Neural cell (in vitro differentiated cells): ENCODE data around the gene TNPO2. TPM values are rescaled to one million over a fixed set of nuclear protein-coding genes. Genes with fewer than 3 reads are reported as not detected.

Source experiments
- H2AFZ ChIP-seq: fragments of 200-600, 300-800 bp; sonication (generic), shearing (Covaris generic); 2 replicates; pipeline ENCODE4 v1.6.0; 2014; ENCODE audit warnings: low read depth, mild to moderate bottlenecking, antibody characterized with exemption, low read length, moderate library complexity
- H3F3A ChIP-seq: fragments of 200-600 bp; shearing (Covaris generic); 2 replicates; pipeline ENCODE4 v1.6.1; 2016; ENCODE audit warnings: mild to moderate bottlenecking, moderate library complexity, mixed read lengths, antibody characterized with exemption, low read length; ENCODE audit not compliant: insufficient read depth, poor library complexity, severe bottlenecking
- H3K27ac ChIP-seq: fragments of 200-600, 300-800 bp; sonication (generic), shearing (Covaris generic); 2 replicates; pipeline ENCODE4 v1.5.1; 2014; ENCODE audit warnings: mild to moderate bottlenecking, low read length, moderate library complexity
- H3K27me3 ChIP-seq: fragments of 300-800, 200-600 bp; sonication (generic), shearing (Covaris generic); 2 replicates; pipeline ENCODE4 v1.6.0; 2014; ENCODE audit warnings: mild to moderate bottlenecking, low read depth, low read length, moderate library complexity; ENCODE audit not compliant: insufficient read depth
- H3K36me3 ChIP-seq: fragments of 300-800, 200-600 bp; sonication (generic), shearing (Covaris generic); 2 replicates; pipeline ENCODE4 v1.5.1; 2014; ENCODE audit warnings: mild to moderate bottlenecking, antibody characterized with exemption, low read length, moderate library complexity; ENCODE audit not compliant: insufficient read depth
- H3K4me2 ChIP-seq: fragments of 300-800, 200-600 bp; sonication (generic), shearing (Covaris generic); 2 replicates; pipeline ENCODE4 v1.6.0; 2014; ENCODE audit warnings: mild to moderate bottlenecking, low read length
- H3K4me3 ChIP-seq: fragments of 300-800, 200-600 bp; sonication (generic), shearing (Covaris generic); 2 replicates; pipeline ENCODE4 v1.5.1; 2014; ENCODE audit warnings: mild to moderate bottlenecking, low read length, moderate library complexity
- H3K79me2 ChIP-seq: fragments of 200-600 bp; shearing (Covaris generic); replicated peaks from 2 replicates; pipeline ENCODE4 v1.6.0; 2014; ENCODE audit warnings: mild to moderate bottlenecking, low read length, moderate library complexity; ENCODE audit not compliant: insufficient read depth
- H3K9ac ChIP-seq: fragments of 300-800, 200-600 bp; sonication (generic), shearing (Covaris generic); 2 replicates; pipeline ENCODE4 v1.6.1; 2016; ENCODE audit warnings: mild to moderate bottlenecking, low read length, mixed read lengths
- H3K9me2 ChIP-seq: fragments of 200-600 bp; shearing (Covaris generic); 2 replicates; pipeline ENCODE4 v1.6.1; 2016; ENCODE audit warnings: mild to moderate bottlenecking, low read length, mixed read lengths; ENCODE audit not compliant: insufficient read depth
- H3K9me3 ChIP-seq: fragments of 200-600, 300-800 bp; sonication (generic), shearing (Covaris generic); 2 replicates; pipeline ENCODE4 v1.6.1; 2016; ENCODE audit warnings: mild to moderate bottlenecking, mixed run types, low read length, moderate library complexity, mixed read lengths
- H4K20me1 ChIP-seq: fragments of 200-600 bp; shearing (Covaris generic); 2 replicates; pipeline ENCODE4 v1.6.1; 2016; ENCODE audit warnings: mild to moderate bottlenecking, mixed run types; ENCODE audit not compliant: insufficient read depth
- CTCF ChIP-seq: fragments of 450-650 bp; IDR thresholded peaks from 2 replicates; pipeline ENCODE4 v1.5.1; 2014; ENCODE audit warnings: antibody characterized with exemption, mild to moderate bottlenecking, moderate library complexity; ENCODE audit not compliant: poor library complexity, severe bottlenecking
- EP300 ChIP-seq: fragments of 450-650 bp; conservative IDR thresholded peaks from 2 replicates; pipeline ENCODE4 v1.6.1; 2014; ENCODE audit warnings: antibody characterized with exemption, mild to moderate bottlenecking, moderate library complexity; ENCODE audit not compliant: poor library complexity, severe bottlenecking
- EZH2 ChIP-seq: fragments of 200-600, 300-800 bp; shearing (Covaris generic), sonication (generic); IDR thresholded peaks from 2 replicates; pipeline ENCODE4 v1.6.1; 2014; ENCODE audit warnings: antibody characterized with exemption, low read length, borderline replicate concordance, mild to moderate bottlenecking; ENCODE audit not compliant: insufficient read depth, poor library complexity, severe bottlenecking
- MXI1 ChIP-seq: fragments of 450-650 bp; conservative IDR thresholded peaks from 2 replicates; pipeline ENCODE4 v1.6.1; 2014; ENCODE audit warnings: antibody characterized with exemption, mild to moderate bottlenecking; ENCODE audit not compliant: poor library complexity, severe bottlenecking
- POLR2AphosphoS5 ChIP-seq: IDR thresholded peaks from 2 replicates; pipeline ENCODE4 v1.6.1; 2012
- RAD21 ChIP-seq: fragments of 450-650 bp; conservative IDR thresholded peaks from 2 replicates; pipeline ENCODE4 v1.6.1; 2014; ENCODE audit warnings: antibody characterized with exemption, mild to moderate bottlenecking, moderate library complexity
- REST ChIP-seq: IDR thresholded peaks from 2 replicates; pipeline ENCODE4 v1.6.1; 2012; ENCODE audit warnings: borderline replicate concordance
- SMC3 ChIP-seq: fragments of 450-650 bp; conservative IDR thresholded peaks from 2 replicates; pipeline ENCODE4 v1.6.1; 2014; ENCODE audit warnings: antibody characterized with exemption, mild to moderate bottlenecking, moderate library complexity; ENCODE audit not compliant: poor library complexity
- TAF1 ChIP-seq: IDR thresholded peaks from 2 replicates; pipeline ENCODE4 v1.6.1; 2012; ENCODE audit warnings: low read depth
- polyA plus RNA-seq: library from polyadenylated mRNA; depleted of rRNA; stranded (reverse); fragments of >200 nt; gene quantifications from 2 replicates; pipeline ENCODE4 v1.2.3, GENCODE V29; 2014

Gene TNPO2
- polyA plus RNA-seq, 1 donor from 2014 or later: 98.6 TPM

- Histone ChIP-seq H2AFZ (no peak overlapping the region), H3K4me2 (no peak overlapping the region), H3K36me3 (peaks cover 5% of the 10 kb centered on the region), H3K9me3 (no peaks in the 10 kb centered on the region), H3K9ac (no peak overlapping the region), H3F3A (no peaks in the 10 kb centered on the region), H3K27me3 (no peaks in the 10 kb centered on the region), H3K9me2 (no peaks in the 10 kb centered on the region), H4K20me1 (no peaks in the 10 kb centered on the region), H3K4me3 (no peak overlapping the region), H3K27ac (no peak overlapping the region), H3K79me2 (no peaks in the 10 kb centered on the region)
- TF ChIP-seq SMC3 (no peak), EP300 (no peak)
Observed at GRCh38 chr19:12711187-12711586, 12.5 kb downstream of the TNPO2 start.

GRCh38 chr19:12708641-12709040 is 15.1 kb downstream of the TNPO2 start:
- TF ChIP-seq CTCF: no peak
- Histone ChIP-seq H3F3A (no peaks in the 10 kb centered on the region), H3K9ac (no peak overlapping the region)

GRCh38 chr19:12706332-12706718 is 17.4 kb downstream of the TNPO2 start:
- Histone ChIP-seq H3K9me3 (no peaks in the 10 kb centered on the region), H3K27me3 (no peaks in the 10 kb centered on the region), H3K9me2 (no peaks in the 10 kb centered on the region), H3K4me2 (no peak overlapping the region), H3K36me3 (peaks cover 3% of the 10 kb centered on the region), H2AFZ (no peak overlapping the region), H3K4me3 (no peak overlapping the region), H3K9ac (no peak overlapping the region), H4K20me1 (no peaks in the 10 kb centered on the region), H3K79me2 (no peaks in the 10 kb centered on the region), H3F3A (no peaks in the 10 kb centered on the region), H3K27ac (no peak overlapping the region)
- TF ChIP-seq EP300 (no peak), CTCF (no peak), TAF1 (no peak), REST (no peak), MXI1 (no peak), RAD21 (no peak), SMC3 (no peak), EZH2 (no peak), POLR2AphosphoS5 (no peak)

More at GRCh38 chr19:12708641-12709040, 15.1 kb downstream of the TNPO2 start:
- Histone ChIP-seq H3K79me2 (no peaks in the 10 kb centered on the region), H3K9me2 (no peaks in the 10 kb centered on the region), H3K4me2 (no peak overlapping the region), H3K4me3 (no peak overlapping the region), H2AFZ (no peak overlapping the region), H3K36me3 (peaks cover 5% of the 10 kb centered on the region), H3K9me3 (no peaks in the 10 kb centered on the region), H3K27ac (no peak overlapping the region), H4K20me1 (no peaks in the 10 kb centered on the region), H3K27me3 (no peaks in the 10 kb centered on the region)
